SK-N-SH treated with all-trans-retinoic acid at 6 μM for 48 hours (cell line): ENCODE results near the gene MPP2.

Source experiments
- GLIS3 ChIP-seq: fragments of 250-450 bp; sonication (Bioruptor Pico); IDR thresholded peaks from 2 replicates; pipeline ENCODE4 v1.5.0; 2020; ENCODE audit warnings: mild to moderate bottlenecking, moderate library complexity
- ISL1 ChIP-seq: fragments of 250-450 bp; sonication (Bioruptor Pico); IDR thresholded peaks from 2 replicates; pipeline ENCODE4 v2.1.2; 2022; ENCODE audit warnings: mild to moderate bottlenecking, moderate library complexity
- PPARA ChIP-seq: fragments of 250-450 bp; sonication (Bioruptor Pico); IDR thresholded peaks from 2 replicates; pipeline ENCODE4 v1.5.0; 2020; ENCODE audit warnings: mild to moderate bottlenecking, borderline replicate concordance
- RARB ChIP-seq: fragments of 250-450 bp; sonication (Bioruptor Pico); IDR thresholded peaks from 2 replicates; pipeline ENCODE4 v1.8.0; 2021; ENCODE audit warnings: mild to moderate bottlenecking, moderate library complexity
- TCF4 ChIP-seq: fragments of 250-450 bp; sonication (Bioruptor Pico); IDR thresholded peaks from 2 replicates; pipeline ENCODE4 v1.8.0; 2021; ENCODE audit warnings: mild to moderate bottlenecking, moderate library complexity, borderline replicate concordance
- TOX ChIP-seq: fragments of 250-450 bp; sonication (Bioruptor Pico); IDR thresholded peaks from 2 replicates; pipeline ENCODE4 v1.8.0; 2021; ENCODE audit warnings: mild to moderate bottlenecking, moderate library complexity, borderline replicate concordance
- ZFP3 ChIP-seq: fragments of 250-450 bp; sonication (Bioruptor Pico); IDR thresholded peaks from 2 replicates; pipeline ENCODE4 v1.5.0; 2020; ENCODE audit warnings: mild to moderate bottlenecking, moderate library complexity
- TF ChIP-seq, protein P1 (sequence below): fragments of 250-450 bp; sonication (Bioruptor Pico); IDR thresholded peaks from 2 replicates; pipeline ENCODE4 v1.5.1; 2021; ENCODE audit warnings: mild to moderate bottlenecking, moderate library complexity

DNA sequence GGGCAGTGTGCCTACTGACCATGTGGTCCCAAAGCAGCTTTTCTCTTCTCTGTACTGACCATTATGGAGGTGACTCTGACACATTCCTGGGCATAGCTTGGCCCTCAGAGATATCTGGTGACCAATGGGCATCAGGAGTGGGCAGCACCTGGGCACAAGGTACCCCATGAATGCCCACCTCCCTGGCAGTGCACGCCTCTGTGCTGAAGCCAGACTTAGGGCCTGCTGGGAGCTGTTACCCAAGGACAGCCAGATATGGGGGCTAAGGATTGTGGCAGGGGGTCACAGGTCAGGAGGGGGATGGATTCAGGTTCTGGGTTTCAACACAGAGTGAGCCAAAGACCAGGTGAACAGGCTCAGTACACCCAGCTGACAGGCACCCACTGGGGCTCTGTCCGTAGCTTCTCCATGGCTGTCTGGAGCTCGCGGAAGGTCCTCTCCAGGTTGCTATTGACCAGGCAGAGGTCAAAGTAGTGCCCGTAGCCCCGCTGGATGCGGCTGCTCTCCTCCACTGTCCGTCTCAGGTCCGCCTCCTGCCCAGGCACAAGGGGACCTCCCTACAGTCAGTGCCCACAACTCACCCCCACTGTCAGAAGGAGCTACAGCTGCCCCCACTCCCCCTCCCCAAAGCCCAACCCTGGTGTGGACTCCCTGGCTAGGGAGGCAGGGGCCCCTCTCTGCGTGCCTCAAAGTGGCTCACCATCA, 29.7 kb downstream of the MPP2 start:
- TF ChIP-seq PPARA (CRISPR knock-in tag) (no peak), TCF4 (no peak), GLIS3 (no peak), ZFP3 (CRISPR knock-in tag) (no peak), TOX (CRISPR knock-in tag) (no peak), ISL1 (no peak), RARB (no peak)
- TF ChIP-seq, protein P1, sequence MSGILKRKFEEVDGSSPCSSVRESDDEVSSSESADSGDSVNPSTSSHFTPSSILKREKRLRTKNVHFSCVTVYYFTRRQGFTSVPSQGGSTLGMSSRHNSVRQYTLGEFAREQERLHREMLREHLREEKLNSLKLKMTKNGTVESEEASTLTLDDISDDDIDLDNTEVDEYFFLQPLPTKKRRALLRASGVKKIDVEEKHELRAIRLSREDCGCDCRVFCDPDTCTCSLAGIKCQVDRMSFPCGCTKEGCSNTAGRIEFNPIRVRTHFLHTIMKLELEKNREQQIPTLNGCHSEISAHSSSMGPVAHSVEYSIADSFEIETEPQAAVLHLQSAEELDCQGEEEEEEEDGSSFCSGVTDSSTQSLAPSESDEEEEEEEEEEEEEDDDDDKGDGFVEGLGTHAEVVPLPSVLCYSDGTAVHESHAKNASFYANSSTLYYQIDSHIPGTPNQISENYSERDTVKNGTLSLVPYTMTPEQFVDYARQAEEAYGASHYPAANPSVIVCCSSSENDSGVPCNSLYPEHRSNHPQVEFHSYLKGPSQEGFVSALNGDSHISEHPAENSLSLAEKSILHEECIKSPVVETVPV (CRISPR knock-in tag), result no peak
